Activated CD4-positive, alpha-beta T cell treated with anti-CD3 and anti-CD28 coated beads for 1 hour (primary cell): ENCODE results near the gene CLCN7.
"Not testable (repeated sequence)": the region's sequence is repeated elsewhere in the genome, so short reads cannot be mapped to it uniquely, and the experiment has no call there.

Source experiments
- DNase-seq: peaks from one replicate; pipeline ENCODE4 v3.0.0-alpha.2; 2020

Gene CLCN7

DNA sequence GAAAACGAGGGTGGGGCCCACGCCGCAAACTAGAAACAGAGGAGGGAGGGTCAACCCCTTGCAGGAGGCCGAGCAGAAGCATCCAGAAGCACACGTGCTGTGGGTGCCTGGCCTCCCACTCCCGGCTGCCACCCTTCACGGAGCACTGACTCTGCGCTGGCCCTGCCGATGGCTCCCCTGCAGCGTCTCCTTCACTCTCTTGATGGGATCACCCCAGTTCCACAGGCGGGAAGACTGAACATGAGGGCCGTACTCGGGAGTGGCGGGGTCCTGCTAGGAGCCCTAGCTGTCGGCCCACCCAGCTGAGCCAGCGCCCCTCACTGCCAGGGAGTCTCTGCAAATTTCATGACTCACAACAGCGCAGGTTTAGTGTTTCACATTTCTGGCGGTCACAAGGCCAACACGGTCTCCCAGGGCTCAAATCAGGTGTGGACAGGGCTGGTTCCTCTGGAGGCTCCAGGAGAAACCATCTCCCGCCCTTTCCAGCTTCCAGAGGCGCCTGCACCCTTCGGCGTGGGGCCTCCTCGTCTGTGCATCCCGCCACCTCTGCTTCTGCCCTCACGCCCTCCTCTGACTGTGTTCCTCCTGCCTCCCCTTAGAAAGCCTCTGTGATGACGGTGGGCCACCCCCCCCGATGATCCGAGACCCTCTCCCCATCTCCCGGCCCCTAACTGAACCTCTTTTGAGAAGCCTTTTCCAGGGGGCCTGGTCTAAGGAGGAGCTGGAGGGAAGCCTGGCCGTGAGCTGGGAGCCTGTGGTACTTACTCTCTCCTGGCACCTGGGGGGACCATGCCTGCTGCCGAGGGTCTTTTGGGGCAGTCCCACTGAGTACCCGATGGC lies 11.9 kb upstream of the CLCN7 start:
- no peak for DNase-seq

DNA sequence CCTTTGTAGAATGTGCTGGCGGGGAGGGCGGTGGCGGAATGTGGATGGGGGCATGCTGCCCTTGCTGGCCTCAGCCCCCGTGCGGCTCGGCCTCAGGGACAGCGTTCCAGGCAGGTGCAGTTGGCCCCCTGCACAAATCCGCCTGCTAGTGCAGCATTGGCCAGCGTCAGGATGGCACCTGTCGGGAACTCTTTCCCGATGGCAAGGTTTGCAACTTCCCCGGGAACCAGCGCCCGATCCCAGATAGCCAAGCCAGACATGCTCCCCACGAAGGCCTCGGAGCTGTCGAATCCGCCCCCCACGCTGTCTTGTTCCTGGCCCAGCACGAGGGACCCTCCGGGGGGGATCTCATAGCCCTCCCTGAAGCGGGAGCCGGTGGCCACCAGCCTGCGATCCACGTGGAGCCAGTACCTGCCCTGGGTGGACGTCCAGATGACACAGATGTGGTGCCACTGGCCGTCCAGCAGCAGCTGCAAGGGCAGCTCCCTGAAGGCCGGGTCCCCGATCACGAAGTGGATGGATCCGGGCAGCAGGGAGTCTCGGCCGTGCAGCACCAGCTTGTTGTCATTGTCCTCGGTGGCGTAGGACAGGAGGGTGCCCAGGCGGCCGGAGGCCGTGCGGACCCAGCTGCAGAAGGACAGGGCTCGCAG lies 11.1 kb upstream of the CLCN7 start:
- DNase-seq = no peak

DNA sequence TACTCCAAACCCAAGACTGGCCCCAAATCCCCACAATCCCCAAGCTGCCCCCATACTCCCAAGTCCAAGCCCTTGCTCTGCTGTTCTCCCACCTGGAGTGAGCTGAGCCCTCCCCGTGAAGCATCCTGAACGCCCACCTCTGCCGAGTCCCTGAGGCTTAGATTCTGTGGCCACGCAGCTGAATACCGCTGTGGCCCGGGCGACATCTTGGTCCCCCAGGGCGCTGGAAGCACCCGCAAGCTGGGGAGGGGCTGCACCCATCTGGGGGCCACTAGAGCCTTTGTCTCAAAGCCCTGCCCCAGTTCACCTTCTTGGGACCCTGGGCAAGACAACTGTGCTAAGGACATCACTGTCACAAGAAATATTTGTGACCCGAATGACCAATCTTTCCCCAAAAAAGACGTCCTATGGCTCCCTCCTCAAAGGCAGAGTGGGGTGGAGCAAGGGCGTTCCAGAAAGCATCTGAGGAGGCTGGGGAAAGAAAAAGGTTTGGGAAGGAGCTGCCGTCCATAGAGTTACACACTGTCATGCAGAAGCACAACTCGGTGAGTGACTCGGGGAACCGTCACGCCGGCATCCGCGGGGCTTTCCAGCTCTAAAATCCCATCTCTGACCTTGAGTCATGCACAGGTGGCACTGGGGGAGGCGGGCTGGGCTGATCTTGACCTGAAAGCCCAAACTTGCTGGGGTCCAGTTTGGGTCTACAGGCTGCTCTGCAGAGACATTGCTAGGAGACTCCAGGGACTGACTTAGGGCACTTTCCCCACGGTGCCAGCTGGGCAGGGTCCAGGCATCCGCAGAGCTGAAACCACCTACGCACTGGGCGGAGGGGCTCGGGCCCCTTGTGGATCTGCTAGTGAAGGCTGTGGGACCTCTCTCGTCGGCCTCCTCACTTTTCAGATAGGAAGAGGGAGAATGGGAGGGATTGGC lies 7.3 kb upstream of the CLCN7 start:
- no peak for DNase-seq

- not testable (repeated sequence) for DNase-seq
These were observed 4.1 kb upstream of the CLCN7 start for GRCh38 chr16:1478937-1479336.

DNA sequence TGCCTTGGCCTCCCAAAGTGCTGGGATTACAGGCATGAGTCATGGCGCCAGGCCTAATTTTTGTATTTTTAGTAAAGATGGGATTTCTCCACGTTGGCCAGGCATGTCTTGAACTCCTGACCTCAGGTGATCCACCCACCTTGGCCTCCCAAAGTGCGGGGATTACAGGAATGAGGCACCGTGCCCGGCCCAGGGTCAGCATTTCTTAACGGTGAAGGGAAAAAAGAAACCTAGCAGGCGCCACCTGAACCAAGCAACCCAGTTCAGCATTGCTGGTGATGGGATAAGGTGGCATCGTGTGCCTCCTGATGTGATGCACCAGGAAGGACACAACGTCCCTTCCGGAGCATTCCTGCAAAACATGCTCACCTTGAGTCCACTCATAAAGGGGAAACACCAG lies 2.2 kb upstream of the CLCN7 start:
- DNase-seq = no peak

GRCh38 chr16:1475552-1476114 lies 805 bp upstream of the CLCN7 start:
- DNase-seq = no peak

- DNase-seq = no peak
These were observed 589 bp downstream of the CLCN7 start for GRCh38 chr16:1474082-1474795.

- DNase-seq = no peak
These were observed 1.9 kb downstream of the CLCN7 start for GRCh38 chr16:1472974-1473373.

- DNase-seq = no peak
These were observed 3.1 kb downstream of the CLCN7 start for GRCh38 chr16:1471569-1472194.

DNA sequence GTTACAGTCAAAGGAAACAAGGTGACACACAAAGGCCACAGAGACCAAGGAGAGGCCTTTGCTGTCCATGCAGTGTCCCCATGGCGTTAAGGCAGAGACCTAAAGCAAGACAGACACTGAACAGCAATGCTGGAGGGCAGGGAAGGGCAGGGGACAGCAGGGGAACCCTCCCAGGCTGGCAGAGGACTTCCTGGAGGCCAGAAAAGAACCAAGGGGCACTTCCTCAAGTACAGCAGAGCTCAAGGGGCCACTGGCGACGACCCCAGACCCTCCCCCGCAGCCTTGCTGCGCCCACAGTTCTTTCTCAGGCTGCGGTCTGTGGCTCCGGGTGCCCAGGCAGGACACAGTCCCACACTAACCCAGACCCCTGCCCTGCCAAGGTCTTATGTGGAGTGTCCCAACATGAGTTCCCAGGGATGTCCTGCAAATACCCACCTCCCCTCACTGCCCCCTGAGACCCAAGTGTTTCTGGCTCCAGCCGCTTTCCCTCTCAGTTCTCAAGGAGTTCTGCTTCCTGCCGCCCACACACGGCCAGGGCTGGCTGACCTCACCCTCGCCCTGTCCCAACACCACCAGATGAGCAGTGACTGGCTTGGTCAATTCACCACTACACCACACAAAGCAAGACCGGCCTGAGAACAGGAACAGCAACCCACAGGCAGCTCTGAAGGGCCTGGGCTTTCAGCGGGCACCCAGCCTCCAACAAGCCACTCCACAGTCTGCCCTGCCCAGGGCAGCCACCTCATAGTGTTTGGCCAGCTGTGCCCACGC lies 4.2 kb downstream of the CLCN7 start:
- no peak for DNase-seq

GRCh38 chr16:1469693-1470201 lies 5.1 kb downstream of the CLCN7 start:
- no peak for DNase-seq

GRCh38 chr16:1469141-1469540 lies 5.7 kb downstream of the CLCN7 start:
- not testable (repeated sequence) for DNase-seq

DNA sequence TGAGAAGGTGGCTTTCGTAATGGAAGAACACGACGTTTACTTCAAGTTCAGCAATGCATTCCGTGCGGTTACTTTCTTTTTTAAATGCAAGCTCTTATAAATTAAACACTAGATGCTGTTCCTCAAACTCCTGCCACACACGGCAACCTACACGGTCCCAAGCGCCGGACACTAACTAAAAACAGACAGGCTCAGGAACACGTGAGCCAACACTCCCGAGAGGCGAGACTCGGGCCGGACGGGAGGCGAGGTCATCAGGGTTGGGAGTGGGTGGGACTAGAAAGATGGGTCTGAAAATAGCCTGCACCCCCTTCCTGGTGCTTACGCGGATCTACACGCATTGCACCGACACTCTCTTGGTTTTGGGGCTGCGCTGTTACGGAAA lies 6.4 kb downstream of the CLCN7 start:
- no peak for DNase-seq

DNA sequence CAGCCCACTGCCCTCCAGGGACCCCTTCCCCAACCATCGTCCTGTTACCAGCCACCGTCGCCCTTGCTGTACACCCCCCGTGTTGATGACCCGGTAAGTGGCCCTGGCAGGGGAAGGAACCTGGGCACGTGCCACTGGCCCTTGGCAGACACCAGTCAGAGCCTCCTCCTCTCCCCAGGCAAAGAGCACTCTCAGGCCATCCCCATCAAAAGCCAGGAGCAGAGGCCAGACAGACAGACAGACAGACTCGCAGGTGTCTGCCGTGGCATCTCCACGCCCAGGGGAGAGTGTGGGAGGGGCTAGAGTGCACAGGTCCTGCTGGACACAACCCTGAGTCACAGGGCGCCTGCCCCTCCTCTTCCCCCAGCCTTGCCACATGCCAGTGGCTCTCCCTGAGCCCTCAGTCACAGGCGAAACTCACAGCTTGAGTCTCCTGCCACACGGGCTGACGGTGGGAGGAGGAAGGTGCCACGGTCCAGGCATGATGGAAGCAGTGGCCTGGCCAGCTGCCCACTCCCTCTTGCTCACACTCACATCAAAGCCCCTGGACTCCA lies 7.8 kb downstream of the CLCN7 start:
- no peak for DNase-seq

DNA sequence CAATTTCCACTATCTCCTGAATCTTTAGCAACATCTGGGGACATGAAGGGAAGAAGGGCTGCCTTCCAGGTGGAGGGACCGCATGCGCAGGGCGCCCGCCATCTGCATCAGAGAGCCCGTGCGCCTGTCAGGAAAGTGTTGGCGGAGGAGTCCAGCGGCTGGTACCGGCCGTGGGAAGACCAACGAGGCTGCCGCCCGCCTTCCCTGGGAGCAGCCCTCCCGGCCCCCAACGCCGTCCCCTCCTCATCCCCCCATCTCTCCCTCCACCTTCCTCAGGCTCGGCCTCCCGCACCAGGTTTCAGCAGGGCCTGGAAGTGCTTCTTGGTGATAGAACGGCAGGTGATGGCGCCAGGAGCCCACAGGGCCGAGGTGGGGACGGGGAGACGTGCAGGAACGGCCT lies 8.8 kb downstream of the CLCN7 start:
- no peak for DNase-seq

DNA sequence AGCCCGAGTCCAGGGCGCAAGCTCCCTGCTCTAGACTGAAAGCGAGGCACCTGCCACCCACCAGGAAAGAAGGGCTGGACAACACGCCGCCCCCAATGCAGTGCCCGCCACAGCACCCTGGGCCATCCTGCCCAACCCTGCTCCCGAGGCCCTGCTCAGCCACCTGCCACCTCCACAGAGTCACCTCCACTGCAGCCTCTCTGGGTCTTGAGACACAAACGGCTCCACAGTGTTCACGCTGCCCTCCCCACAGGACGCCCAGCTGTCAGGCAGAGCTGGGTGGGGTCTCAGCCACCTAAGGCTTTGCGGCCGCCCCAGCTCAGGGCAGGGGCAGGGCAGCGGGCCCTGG lies 9.3 kb downstream of the CLCN7 start:
- DNase-seq = no peak

GRCh38 chr16:1464894-1465566 lies 9.8 kb downstream of the CLCN7 start:
- DNase-seq = no peak

- DNase-seq = no peak
These were observed 10.5 kb downstream of the CLCN7 start for GRCh38 chr16:1464196-1464893.

GRCh38 chr16:1461146-1461545 lies 13.7 kb downstream of the CLCN7 start:
- no peak for DNase-seq
